ENCODE measurements around the gene ATF2.
"Not testable (repeated sequence)": the region's sequence is repeated elsewhere in the genome, so short reads cannot be mapped to it uniquely, and the experiment has no call there.

The ATF2 gene

GRCh38 chr2:175084117-175084516, 83.9 kb downstream of the ATF2 start:
- not testable (repeated sequence) for DNase-seq (ENCODE audit: low read depth)

DNA sequence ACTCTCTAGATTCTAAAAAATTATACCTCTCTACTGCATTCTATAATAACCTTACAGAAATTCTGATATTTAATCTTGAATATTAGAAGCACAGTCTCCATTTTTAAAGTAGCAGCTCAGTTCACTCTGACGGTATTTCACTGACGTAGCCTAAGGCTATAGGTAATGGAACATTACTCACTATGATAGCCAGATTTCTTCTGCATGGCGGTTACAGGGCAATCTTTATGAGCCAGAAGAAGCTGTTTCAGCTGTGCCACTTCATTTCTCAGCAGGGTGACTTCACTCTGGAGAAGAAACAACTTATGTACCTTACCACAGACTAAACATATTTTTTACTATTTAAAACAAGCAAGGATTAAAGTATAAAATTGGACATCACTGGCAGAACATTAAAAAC, 87.5 kb downstream of the ATF2 start:
- no peak for DNase-seq (ENCODE audit: low read depth)

GRCh38 chr2:175076272-175076671, 91.7 kb downstream of the ATF2 start:
- DNase-seq (ENCODE audit: low read depth) = no peak

DNA sequence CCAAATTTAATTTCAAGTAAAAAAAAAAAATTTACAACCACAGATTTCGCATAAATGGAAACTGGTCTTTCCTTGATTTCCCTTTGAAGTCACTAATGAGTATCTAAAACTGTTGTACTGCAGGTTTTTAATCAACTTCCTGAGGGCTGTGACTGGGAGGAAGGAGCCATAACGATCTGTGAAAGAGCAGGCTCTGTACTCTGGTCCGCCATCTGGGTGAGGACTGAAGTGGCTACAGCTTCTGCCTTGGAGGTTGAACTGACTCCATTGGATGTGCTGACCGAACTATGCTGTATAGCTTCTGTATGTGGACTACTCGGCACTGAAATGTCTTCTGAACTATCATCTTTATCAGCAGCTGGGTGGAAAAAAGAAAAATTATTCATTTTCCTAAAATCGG, 93.5 kb downstream of the ATF2 start:
- no peak for DNase-seq (ENCODE audit: low read depth)

GRCh38 chr2:175068534-175068933, 99.5 kb downstream of the ATF2 start:
- DNase-seq (ENCODE audit: low read depth) = no peak

- DNase-seq (ENCODE audit: low read depth) = no peak
Observed at GRCh38 chr2:175066411-175066810, 101.6 kb downstream of the ATF2 start.

DNA sequence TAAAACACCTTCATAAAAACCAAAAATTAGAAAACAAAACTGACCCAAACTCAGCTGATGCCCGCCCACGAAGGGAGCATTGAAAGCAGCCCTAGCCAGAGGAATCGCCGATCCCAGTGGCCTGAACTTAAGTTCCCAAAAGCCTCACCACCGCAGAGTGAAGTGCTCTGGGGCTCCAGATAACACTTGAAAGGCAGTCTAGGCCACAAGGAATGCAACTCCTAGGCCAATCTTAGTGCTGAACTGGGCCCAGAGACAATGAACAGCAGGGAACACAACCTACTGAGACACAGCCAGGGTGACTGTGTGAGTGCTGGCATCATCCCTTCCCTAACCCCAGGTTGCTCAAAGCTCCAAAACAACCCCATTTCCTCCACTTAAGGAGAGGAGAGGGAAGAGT, 103.2 kb downstream of the ATF2 start:
- no peak for DNase-seq (ENCODE audit: low read depth)

DNA sequence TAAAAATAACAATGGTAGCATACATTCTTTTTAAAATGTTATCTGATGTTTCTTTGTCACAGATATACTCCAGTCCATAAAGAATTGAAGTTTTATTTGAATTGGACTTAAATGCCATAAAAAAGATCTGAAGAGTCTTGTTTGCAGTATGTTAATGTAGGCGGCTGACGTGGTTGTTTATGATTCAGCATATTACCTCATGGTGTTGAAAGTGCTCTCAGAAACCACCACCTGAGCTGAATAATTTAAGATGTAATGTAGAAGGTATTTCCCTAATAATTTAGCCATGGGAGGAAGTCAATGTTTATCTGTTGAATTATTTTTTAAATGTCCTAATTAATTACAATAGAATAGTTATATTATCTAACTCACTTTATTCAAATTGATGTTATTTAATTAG, 104.3 kb downstream of the ATF2 start:
- no peak for DNase-seq (ENCODE audit: low read depth)

GRCh38 chr2:175062787-175063585, 105.0 kb downstream of the ATF2 start:
- DNase-seq (ENCODE audit: low read depth) = no peak

DNA sequence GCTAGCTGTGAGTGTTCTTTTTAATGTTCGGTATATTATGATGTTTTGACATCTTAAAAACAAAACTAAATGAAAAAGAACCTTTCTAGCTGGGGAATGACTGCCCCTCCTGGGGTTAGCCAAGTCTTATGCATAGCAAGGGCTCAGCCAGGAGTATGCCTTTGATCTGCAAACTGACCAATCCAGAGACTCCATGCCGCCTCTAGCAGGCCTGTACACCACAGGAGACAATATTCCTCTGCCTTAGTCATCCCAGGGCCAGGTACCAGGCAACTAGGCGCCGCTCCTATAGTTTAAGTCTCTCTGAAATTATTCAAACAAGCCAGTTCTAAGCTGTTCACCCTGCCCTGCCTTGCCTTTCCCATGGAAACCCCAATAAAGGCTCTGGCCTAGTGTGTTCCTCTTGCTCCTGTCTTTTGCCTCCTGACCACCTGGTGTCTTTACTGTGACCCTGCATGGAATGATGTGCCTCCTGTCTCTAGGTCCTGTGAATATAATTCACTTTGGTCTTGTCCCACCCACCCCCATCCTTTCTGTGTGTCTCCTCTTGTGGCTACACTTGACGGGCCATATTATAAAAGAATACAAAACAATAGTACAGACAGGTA, 110.8 kb downstream of the ATF2 start:
- DNase-seq (ENCODE audit: low read depth) = no peak

- DNase-seq (ENCODE audit: low read depth) = no peak
Observed at GRCh38 chr2:175055993-175056392, 112.0 kb downstream of the ATF2 start.

GRCh38 chr2:175054340-175054739, 113.7 kb downstream of the ATF2 start:
- DNase-seq (ENCODE audit: low read depth) = no peak

DNA sequence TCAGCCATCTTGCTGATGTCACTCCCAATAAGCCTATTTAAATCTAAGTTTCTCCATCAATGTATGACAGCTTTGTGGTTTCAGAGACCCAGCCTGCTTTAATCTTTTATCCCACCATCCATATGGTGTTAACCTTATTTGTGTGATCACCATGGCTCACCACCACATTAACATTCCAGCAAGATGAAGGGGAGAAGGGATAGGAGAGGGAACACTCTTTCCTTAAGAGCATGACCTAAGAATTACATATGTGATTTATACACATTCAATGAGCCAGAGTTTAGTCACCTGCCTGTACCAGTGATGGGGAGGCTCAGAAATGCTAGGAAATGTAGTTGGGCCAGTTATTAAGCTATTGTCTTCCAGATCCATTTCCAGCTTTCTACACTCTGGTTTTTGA, 118.3 kb downstream of the ATF2 start:
- DNase-seq (ENCODE audit: low read depth) = no peak

GRCh38 chr2:175048275-175048674, 119.7 kb downstream of the ATF2 start:
- DNase-seq (ENCODE audit: low read depth) = no peak

DNA sequence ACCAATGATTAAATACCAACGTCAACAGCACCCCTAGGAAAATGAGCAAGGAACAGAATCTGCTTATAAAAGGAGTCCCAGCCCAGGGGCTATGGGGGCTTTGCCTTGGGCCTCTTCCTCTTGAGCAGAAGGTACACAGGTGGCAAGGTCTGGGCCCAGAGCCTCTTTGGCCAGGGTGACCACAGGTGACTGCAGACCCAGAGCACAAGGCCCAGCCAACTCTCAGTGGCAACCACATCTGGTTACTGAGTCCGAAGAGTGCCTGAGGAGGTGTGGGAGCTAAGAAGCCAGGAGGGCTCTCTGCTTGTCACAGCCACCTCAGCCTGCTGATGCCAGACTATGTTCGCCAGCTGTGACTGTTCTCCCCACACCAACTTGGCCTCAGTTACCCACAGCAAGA, 128.5 kb downstream of the ATF2 start:
- DNase-seq (ENCODE audit: low read depth) = no peak

DNA sequence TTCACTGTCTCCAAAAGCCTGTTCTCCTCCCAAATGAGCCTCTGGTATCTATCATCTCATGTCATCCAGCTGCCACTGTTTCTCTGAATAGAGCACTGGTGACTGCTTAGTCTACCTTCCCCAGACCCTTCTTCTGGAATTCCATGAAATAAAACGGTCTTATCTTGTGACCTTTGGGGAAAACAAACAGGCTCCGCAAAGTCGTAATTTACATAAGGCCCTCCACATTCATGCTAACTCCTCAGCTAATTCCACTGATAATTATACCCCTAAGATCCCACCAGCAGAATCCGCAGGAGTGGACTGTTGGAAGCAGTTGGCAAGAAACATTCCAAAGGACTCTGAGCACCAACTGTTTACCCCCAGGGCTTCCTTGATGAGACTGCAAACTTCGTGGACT, 129.0 kb downstream of the ATF2 start:
- DNase-seq (ENCODE audit: low read depth) = no peak

DNA sequence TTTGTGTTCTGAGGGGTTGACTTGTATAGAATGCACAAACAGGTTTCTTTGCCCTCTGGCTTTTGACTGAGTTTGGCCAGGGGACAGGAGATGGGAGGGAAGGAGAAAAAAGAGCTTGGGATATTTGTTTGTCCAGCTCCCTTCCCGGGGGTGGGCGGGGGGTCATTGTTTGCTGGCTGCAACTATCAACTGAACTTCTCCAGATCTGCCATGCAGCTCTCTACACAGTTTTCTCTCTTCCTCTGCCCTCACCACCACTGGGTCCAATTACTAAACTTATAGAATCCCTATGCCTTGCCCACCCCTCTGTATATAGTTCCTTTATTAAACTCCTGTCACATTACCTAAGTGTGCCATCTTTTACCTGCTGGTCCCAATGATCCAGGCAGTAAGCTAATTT, 130.1 kb downstream of the ATF2 start:
- no peak for DNase-seq (ENCODE audit: low read depth)

DNA sequence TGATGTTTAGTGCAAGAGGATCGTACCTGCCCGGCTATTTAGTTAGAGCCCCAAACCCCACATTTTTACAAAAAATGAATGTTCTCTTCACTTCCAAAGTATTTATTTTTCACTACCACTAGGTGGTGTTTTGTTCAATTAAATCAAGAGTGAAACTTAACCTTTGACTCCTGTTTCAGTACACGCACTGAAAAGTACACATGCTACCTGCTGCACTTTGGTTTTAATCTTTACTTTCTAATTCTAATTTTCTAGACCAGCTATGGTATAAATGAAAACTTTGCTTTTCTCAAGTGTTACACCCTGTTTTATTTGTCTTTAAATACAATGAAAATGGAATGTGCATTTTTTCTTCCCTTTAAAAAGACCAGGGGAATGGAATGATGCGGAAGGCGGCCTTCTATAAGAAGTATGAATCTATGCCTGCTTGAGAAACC, 131.4 kb downstream of the ATF2 start:
- no peak for DNase-seq (ENCODE audit: low read depth)

DNA sequence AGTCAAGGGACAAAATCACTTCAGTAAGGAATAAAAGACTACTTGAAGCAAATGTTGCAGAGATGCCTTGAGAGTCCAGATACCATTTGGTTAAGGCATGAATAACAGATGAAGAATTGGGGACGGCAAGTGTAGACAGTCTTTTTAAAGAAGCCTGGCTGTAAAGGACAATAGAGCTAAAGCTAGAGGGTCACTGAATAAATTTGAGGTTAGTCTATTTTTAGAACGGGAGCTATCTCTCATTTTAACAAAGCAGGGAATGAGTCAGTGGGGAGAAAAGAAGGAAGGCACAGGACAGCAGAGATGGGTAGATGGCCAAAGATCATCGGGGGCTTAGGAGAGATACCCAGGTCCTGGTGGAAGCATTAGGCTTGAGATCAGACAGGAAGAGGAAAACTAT, 132.2 kb downstream of the ATF2 start:
- DNase-seq (ENCODE audit: low read depth) = no peak

DNA sequence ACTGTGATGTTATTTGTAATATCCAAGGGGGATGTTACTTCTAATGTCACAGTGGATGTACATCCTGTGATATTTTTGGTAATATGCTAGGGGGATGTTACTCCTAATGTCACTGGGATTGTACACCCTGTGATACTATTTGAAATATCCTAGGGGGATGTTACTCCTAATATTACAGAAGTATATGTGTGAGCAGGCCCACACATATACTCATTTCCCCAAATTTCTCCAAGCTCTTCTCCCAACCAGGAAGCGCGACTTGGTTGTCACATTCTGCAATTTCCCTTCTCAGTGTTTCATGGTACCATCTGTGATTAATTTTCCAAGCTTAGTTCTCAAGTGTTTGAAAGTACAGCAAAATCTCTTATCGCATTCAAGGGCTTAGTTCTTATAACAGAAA, 133.3 kb downstream of the ATF2 start:
- DNase-seq (ENCODE audit: low read depth) = no peak

- no peak for DNase-seq (ENCODE audit: low read depth)
Observed at GRCh38 chr2:175030380-175031271, 137.4 kb downstream of the ATF2 start.

- DNase-seq (ENCODE audit: low read depth) = no peak
Observed at GRCh38 chr2:175027755-175028154, 140.2 kb downstream of the ATF2 start.

DNA sequence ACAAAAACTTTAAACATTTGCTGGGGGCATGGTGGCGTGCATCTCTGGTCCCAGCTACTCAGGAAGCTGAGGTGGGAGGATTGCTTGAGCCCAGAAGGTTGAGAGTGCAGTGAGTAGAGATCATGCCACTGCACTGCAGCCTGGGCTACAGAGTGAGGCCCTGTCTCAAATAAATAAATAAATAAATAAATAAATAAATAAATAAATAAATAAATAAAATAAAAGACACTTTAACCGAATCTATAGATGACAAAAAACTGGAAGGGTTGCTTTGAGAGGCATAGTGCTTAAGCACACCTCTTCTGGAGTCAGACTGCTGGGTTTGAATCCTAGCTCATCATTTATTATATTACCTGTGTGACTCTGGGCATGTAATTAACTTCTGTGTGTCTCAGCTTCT, 141.6 kb downstream of the ATF2 start:
- DNase-seq (ENCODE audit: low read depth) = no peak
